HG03039 (cell line): ENCODE results near the gene DTX3L.

Experiments
- ATAC-seq: cut with Tn5 transposase; IDR thresholded peaks from one replicate; pipeline ENCODE4 v1.9.1; 2021; ENCODE audit warnings: mild to moderate bottlenecking, moderate library complexity; ENCODE audit not compliant: unreplicated experiment

Gene DTX3L

GRCh38 chr3:122564155-122564912, at the start of gene DTX3L, which contains the start of gene PARP9:
Gene DTX3L (plus strand): TSS chr3:122564338. CDS start chr3:122564427, 89 bp downstream.
Gene PARP9 (minus strand): TSS chr3:122564300. CDS start chr3:122559620, 4,680 bp downstream.
- ATAC-seq, result peak; percentile 74

DNA sequence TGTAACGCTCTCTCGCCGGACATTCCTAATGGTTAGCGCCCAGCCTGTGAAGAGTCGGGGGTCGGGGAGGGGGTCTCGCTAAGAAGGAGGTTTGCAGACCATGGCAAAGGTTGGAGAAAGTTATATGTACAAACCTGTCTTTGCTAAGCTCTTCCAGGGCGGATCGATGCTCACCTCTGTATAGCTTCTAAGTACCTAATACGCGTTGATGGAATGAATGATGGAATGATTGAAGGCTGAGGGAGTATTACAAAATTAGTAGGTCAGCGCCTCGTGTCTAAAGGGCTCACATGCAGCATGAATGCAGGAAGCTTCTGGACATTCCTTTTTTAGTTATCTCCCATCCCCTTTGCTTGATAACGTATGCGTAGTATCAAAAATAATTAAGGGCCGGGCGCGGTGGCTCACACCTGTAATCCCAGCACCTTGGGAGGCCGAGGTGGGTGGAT, 49.1 kb upstream of the DTX3L start:
- no peak for ATAC-seq

DNA sequence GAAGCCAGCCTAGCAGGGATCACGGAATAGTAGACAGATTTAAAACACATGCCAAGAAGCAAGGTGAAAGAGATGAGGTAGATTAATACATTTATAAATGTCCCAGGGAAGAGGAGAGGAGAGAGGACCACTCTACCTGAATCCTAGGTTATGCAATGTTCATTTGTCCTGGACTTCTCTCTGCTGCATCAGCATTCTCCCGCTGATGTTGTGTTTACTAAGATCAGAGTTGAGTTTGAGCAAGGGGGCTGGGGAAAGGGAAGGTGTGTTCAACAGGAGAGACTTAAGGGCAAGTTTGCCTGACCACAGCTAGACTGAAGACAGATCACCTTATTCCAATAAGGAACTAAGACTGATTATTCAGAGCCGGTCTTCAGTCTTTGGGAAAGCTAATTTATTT, 48.3 kb upstream of the DTX3L start:
- ATAC-seq, result no peak

DNA sequence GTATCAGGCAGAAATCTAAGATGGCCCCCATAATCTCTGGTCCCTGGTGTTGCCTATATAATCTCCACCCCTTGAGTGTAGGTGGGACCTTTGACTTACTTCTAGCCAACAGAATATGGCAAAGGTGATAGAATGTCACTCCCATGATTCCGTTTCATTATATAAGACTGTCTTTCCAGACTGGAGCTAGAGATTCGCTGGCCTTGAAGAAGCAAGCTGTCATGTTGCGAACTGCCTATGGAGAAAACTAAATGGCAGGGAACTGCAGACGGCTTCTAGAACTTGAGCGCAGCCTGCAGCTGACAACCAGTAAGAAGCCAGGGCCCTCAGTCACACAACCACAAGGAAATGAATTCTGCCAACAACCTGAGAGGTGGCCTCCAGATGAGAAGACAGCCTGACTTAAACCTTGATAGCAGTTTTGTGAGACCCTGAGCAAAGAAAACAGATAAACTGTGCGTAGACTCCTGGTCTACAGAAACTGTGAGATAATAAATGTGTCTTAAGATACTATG, 47.2 kb upstream of the DTX3L start:
- no peak for ATAC-seq

DNA sequence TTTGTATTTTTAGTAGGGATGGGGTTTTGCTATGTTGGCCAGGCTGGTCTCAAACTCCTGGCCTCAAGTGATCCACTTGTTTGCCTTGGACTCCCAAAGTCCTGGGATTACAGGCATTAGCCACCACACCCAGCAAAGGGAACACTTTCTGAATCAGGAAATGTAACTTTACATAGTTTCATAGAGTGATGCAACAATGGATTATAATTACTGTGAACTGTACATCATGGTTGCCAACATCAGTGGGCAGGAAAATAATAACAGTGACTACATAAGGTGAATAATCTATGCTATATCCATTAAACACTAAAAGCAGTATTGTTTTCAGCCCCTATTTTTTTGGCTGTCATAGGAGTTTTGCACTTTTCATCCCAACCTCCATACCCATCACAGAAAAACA, 44.4 kb upstream of the DTX3L start:
- ATAC-seq, result no peak

GRCh38 chr3:122520861-122521260, 43.3 kb upstream of the DTX3L start:
- no peak for ATAC-seq

- no peak for ATAC-seq
Observed at GRCh38 chr3:122523317-122523716, 40.8 kb upstream of the DTX3L start.

DNA sequence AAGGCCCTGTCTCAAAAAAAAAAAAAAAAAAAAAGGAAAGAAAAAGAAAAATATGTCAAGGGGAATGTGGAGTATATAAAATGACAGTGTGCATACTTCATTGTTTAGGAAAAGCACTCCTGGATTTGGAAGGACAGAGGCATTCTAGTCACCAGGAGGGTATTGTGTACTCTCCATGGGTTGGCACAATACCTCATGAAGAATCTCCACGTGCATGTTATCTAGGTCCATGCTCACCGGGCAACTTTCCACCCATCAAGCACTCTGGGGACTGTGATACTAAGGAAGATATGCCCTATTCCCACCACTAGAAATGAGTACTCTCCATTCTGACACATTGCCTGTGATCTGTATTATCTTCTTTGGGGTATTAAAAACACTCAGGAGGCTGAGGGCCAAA, 34.0 kb upstream of the DTX3L start:
- no peak for ATAC-seq

- ATAC-seq, result no peak
Observed at GRCh38 chr3:122533480-122533879, 30.7 kb upstream of the DTX3L start.

GRCh38 chr3:122533931-122534334, 30.2 kb upstream of the DTX3L start:
- peak; percentile 99 for ATAC-seq

- no peak for ATAC-seq
Observed at GRCh38 chr3:122535964-122536631, 28.0 kb upstream of the DTX3L start.

DNA sequence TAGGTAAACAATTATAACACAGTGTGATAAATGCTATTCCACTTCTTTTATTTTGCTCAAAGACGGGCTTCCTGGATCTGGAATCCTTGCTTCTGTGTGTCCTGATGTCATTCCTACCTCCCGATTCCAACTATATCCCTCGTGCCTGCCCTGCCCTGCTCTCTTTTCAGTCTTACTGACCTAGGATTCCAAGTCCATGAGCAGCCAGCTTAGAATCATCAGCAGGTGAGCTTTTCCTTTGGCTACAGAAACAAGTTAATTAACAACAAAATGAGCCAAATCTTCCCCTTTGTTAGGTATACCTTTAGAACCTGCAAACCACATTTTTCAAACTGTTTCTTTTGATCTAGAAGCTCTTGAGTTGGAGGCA, 27.5 kb upstream of the DTX3L start:
- ATAC-seq, result no peak

GRCh38 chr3:122538956-122539490, 25.1 kb upstream of the DTX3L start:
- ATAC-seq, result no peak

DNA sequence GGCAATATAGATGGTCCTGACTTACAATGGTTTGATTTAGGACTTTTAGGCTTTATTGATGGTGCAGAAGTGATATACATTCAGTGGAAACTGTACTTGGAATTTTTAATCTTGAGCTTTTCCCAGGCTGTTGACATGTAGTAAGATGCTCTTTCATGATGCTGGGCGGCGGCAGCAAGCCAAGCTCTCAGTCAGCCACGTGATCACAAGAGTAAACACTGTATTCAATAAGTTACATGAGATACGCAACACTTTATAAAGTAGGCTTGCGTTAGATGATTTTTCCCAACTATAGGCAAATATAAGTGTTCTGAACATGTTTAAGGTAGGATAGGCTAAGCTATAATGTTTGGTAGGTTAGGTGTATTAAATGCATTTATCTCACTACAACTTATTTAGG, 18.0 kb upstream of the DTX3L start:
- ATAC-seq, result no peak

GRCh38 chr3:122548076-122548475, 16.1 kb upstream of the DTX3L start:
- ATAC-seq, result no peak

GRCh38 chr3:122548619-122549018, 15.5 kb upstream of the DTX3L start:
- no peak for ATAC-seq

- ATAC-seq, result no peak
Observed at GRCh38 chr3:122553171-122553570, 11.0 kb upstream of the DTX3L start.

- no peak for ATAC-seq
Observed at GRCh38 chr3:122555275-122556071, 8.7 kb upstream of the DTX3L start.

- no peak for ATAC-seq
Observed at GRCh38 chr3:122557356-122557755, 6.8 kb upstream of the DTX3L start.

DNA sequence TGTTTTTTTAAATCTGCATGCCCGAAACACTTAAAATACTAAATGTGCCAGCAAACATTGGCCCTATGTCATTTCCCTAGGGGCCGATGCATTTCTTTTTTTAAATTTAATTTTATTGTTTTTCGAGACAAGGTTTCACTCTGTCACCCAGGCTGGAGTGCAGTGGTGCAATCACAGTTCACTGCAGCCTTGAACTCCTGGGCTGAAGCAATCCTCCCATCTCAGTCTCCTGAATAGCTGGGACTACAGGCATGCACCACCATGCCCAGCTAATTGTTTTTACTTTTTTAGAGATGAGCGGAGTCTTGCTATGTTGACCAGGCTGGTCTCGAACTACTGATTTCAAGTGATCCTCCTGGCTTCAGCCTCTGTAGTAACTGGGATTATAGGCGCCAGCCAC, 5.5 kb upstream of the DTX3L start:
- ATAC-seq, result no peak

DNA sequence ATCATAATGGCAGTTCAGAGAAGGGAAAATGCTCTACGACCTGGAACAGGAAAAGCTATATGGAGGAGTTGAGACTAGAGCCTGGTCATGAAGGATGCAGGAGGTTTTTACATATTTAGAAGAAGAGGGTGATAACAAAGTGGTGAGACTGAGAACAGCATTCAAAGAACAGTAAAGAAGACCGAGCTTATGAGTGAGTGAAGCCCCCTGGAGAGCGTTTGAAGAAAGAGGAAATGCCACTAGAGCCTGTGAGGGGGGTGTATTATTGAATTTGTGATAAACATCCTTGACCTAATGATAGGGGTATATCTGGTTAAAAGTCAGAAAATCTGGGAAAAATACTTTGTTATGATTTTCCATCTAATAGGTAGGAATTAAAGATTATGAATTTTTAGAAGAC, 4.2 kb upstream of the DTX3L start:
- no peak for ATAC-seq
